Measurements from ENCODE around the gene KIF7. TPM values are rescaled to one million over a fixed set of nuclear protein-coding genes. Genes with fewer than 3 reads are reported as not detected.

The KIF7 gene
- polyA plus RNA-seq, 1 donor (not counting 4 experiments of a cell fraction or from before 2014, with no cell fraction given): 0.54 TPM

- H3K9me3 ChIP-seq (ENCODE audit: control insufficient read depth, low read depth, low read length): no peaks in the 10 kb centered on the region
- dilution Hi-C loops (cut with MboI; ENCODE audit: extremely low pct_ligation_motif_present, low sequenced_read_pairs): no loop called here
- peak overlapping the region in 2 of 3 experiments; percentile 20 to 53 for H3K4me3 ChIP-seq (ENCODE audit: control insufficient read depth in 2 of 3, extremely low read depth in 1 of 3, insufficient read depth in 2 of 3, low read depth in 1 of 3, low read length in 3 of 3)
- H3K27me3 ChIP-seq (ENCODE audit: control insufficient read depth, extremely low read depth, insufficient read depth, low read length): no peaks in the 10 kb centered on the region
- DNase-seq (ENCODE audit: low read depth, low spot score): no peak
- peaks cover 14% of the 10 kb centered on the region for H3K4me1 ChIP-seq (ENCODE audit: control insufficient read depth, extremely low read depth, insufficient read depth, low read length)
- no peak overlapping the region for H3K27ac ChIP-seq (ENCODE audit: control insufficient read depth, insufficient read depth, low read length)
- peaks cover 0 to 5% of the 10 kb centered on the region in 2 experiments for H3K36me3 ChIP-seq (ENCODE audit: control insufficient read depth in 2 of 2, extremely low read depth in 1 of 2, insufficient read depth in 2 of 2, low read length in 2 of 2)
- peaks cover 67% of the 10 kb centered on the region for H3K79me2 ChIP-seq (ENCODE audit: control insufficient read depth, insufficient read depth, low read length)
- peak overlapping the region; percentile 84 for H3K4me2 ChIP-seq (ENCODE audit: control insufficient read depth, extremely low read depth, insufficient read depth, low read depth, low read length)
- H3K9me1 ChIP-seq (ENCODE audit: control insufficient read depth, extremely low read depth, insufficient read depth, low read length): no peaks in the 10 kb centered on the region
- no peak overlapping the region for H3K9ac ChIP-seq (ENCODE audit: control insufficient read depth, extremely low read depth, insufficient read depth, low read length)
- H2AFZ ChIP-seq (ENCODE audit: control insufficient read depth, low read length): no peak overlapping the region
- no peaks in the 10 kb centered on the region for H4K20me1 ChIP-seq (ENCODE audit: control insufficient read depth, extremely low read depth, insufficient read depth, low read length)
- no peak for TF ChIP-seq EZH2 (IDR thresholded peaks at IDR 0.05; ENCODE audit: low read length)
- FAIRE-seq: no peak
Observed at GRCh38 chr15:89578146-89578545, 77.1 kb downstream of the KIF7 start.

Other genes starting within 250 kb of the KIF7 start
- 6.9 to 41.3 TPM (median 8.9 TPM) in 3 replicates for gene RHCG, start 158.9 kb downstream of the KIF7 start, polyA plus RNA-seq
- gene TICRR, start 80.0 kb downstream of the KIF7 start, polyA plus RNA-seq: 0.82 to 4.0 TPM (median 2.9 TPM) in 3 replicates
- 0.24 to 0.30 TPM in 2 of 3 replicates, not detected in the other for gene PLIN1, start 23.9 kb upstream of the KIF7 start, polyA plus RNA-seq
- gene PEX11A, start 35.3 kb upstream of the KIF7 start, polyA plus RNA-seq: 4.0 to 6.0 TPM (median 5.9 TPM) in 3 replicates
- gene WDR93, start 35.3 kb upstream of the KIF7 start, polyA plus RNA-seq: 0.05 to 0.08 TPM in 2 of 3 replicates, not detected in the other
- 0.05 TPM in 1 of 3 replicates, not detected in the others for gene MESP1, start 95.8 kb upstream of the KIF7 start, polyA plus RNA-seq
- 0.16 to 0.39 TPM (median 0.22 TPM) in 3 replicates for gene MESP2, start 120.9 kb upstream of the KIF7 start, polyA plus RNA-seq
- gene ANPEP, start 159.4 kb upstream of the KIF7 start, polyA plus RNA-seq: 0.59 to 5.2 TPM (median 1.00 TPM) in 3 replicates
- gene AP3S2, start 238.5 kb upstream of the KIF7 start, polyA plus RNA-seq: 22.9 to 39.2 TPM (median 34.6 TPM) in 3 replicates

All from keratinocyte (primary cell).